Liver (tissue), 9 donors: ENCODE results near the gene CGNL1. TPM values are rescaled to one million over a fixed set of nuclear protein-coding genes. Genes with fewer than 3 reads are reported as not detected.

Experiments used
- DNase-seq: peaks from one replicate; pipeline ENCODE4 v3.0.0-alpha.2; 2017; ENCODE audit warnings: low spot score
- H3K27ac ChIP-seq, 2 donors: one replicate each; pipeline ENCODE4 v1.7.0; 2013; ENCODE audit warnings: inconsistent platforms in 2 of 2, low read length in 2 of 2, control low read depth in 1 of 2, low read depth in 1 of 2, mild to moderate bottlenecking in 1 of 2
- H3K27me3 ChIP-seq, 4 donors: one replicate each; pipeline versions ENCODE4 v1.6.1 to v1.7.0; 2013; ENCODE audit warnings: low read length in 3 of 4, inconsistent platforms in 1 of 4, mild to moderate bottlenecking in 1 of 4, moderate library complexity in 1 of 4; ENCODE audit not compliant: control insufficient read depth in 4 of 4, insufficient read depth in 4 of 4
- H3K36me3 ChIP-seq, 4 donors: one replicate each; pipeline versions ENCODE4 v1.6.1 to v1.7.0; 2013; ENCODE audit warnings: low read length in 3 of 4, mild to moderate bottlenecking in 3 of 4, low read depth in 1 of 4, moderate library complexity in 1 of 4; ENCODE audit not compliant: control insufficient read depth in 4 of 4, insufficient read depth in 3 of 4
- H3K4me1 ChIP-seq, 4 donors: one replicate each; pipeline versions ENCODE4 v1.6.1 to v1.7.0; 2013; ENCODE audit warnings: low read length in 3 of 4, mild to moderate bottlenecking in 3 of 4, moderate library complexity in 1 of 4; ENCODE audit not compliant: control insufficient read depth in 4 of 4, insufficient read depth in 4 of 4
- H3K4me3 ChIP-seq, 3 donors: one replicate each; pipeline versions ENCODE4 v1.6.1 to v1.7.0; 2013; ENCODE audit warnings: low read length in 3 of 3, control low read depth in 1 of 3, low read depth in 1 of 3, mild to moderate bottlenecking in 1 of 3
- H3K9ac ChIP-seq, 2 donors: one replicate each; pipeline ENCODE4 v1.7.0; 2013; ENCODE audit warnings: low read length in 2 of 2, mild to moderate bottlenecking in 2 of 2, moderate library complexity in 2 of 2, control low read depth in 1 of 2, low read depth in 1 of 2
- H3K9me3 ChIP-seq, 4 donors: one replicate each; pipeline versions ENCODE4 v1.6.1 to v1.7.0; 2013; ENCODE audit warnings: low read length in 3 of 4; ENCODE audit not compliant: control insufficient read depth in 4 of 4
- ATF3 ChIP-seq: IDR thresholded peaks from 2 replicates; pipeline ENCODE4 v1.6.1; 2016; ENCODE audit warnings: antibody characterized with exemption
- CTCF ChIP-seq: fragments of 150-350 bp; IDR thresholded peaks from 2 replicates; pipeline ENCODE4 v1.5.1; 2017; ENCODE audit warnings: improper control_type of control experiment, low read depth, low read length; ENCODE audit not compliant: missing input control
- EGR1 ChIP-seq, 2 donors: IDR thresholded peaks; 2 replicates each; pipeline ENCODE4 v1.6.1; 2016 to 2018; ENCODE audit warnings: antibody characterized with exemption in 2 of 2, low read depth in 2 of 2
- FOXA1 ChIP-seq: IDR thresholded peaks from 2 replicates; pipeline ENCODE4 v1.6.1; 2016; ENCODE audit warnings: antibody characterized with exemption
- FOXA2 ChIP-seq: IDR thresholded peaks from 2 replicates; pipeline ENCODE4 v1.6.1; 2016; ENCODE audit warnings: antibody characterized with exemption
- GABPA ChIP-seq, 2 donors: IDR thresholded peaks in 1 of 2; conservative IDR thresholded peaks in 1 of 2; 2 replicates each; pipeline ENCODE4 v1.6.1; 2016; ENCODE audit warnings: antibody characterized with exemption in 2 of 2, mild to moderate bottlenecking in 1 of 2, moderate library complexity in 1 of 2
- HNF4A ChIP-seq, 2 donors: conservative IDR thresholded peaks; 2 replicates each; pipeline ENCODE4 v1.6.1; 2016; ENCODE audit warnings: antibody characterized with exemption in 2 of 2, mild to moderate bottlenecking in 2 of 2
- HNF4G ChIP-seq: IDR thresholded peaks from 2 replicates; pipeline ENCODE4 v1.6.1; 2016; ENCODE audit warnings: antibody characterized with exemption
- JUND ChIP-seq, 2 donors: IDR thresholded peaks; 2 replicates each; pipeline ENCODE4 v1.6.1; 2016; ENCODE audit warnings: antibody characterized with exemption in 2 of 2
- MAX ChIP-seq: IDR thresholded peaks from 2 replicates; pipeline ENCODE4 v1.6.1; 2016; ENCODE audit warnings: antibody characterized with exemption
- NR2F2 ChIP-seq: IDR thresholded peaks from 2 replicates; pipeline ENCODE4 v1.6.1; 2016; ENCODE audit warnings: antibody characterized with exemption
- RAD21 ChIP-seq, 2 donors: IDR thresholded peaks; 2 replicates each; pipeline ENCODE4 v1.6.1; 2016; ENCODE audit warnings: antibody characterized with exemption in 2 of 2, mild to moderate bottlenecking in 2 of 2
- REST ChIP-seq: IDR thresholded peaks from 2 replicates; pipeline ENCODE4 v1.6.1; 2016; ENCODE audit warnings: antibody characterized with exemption, mild to moderate bottlenecking
- RXRA ChIP-seq, 2 donors: IDR thresholded peaks; 2 replicates each; pipeline ENCODE4 v1.6.1; 2017 to 2018; ENCODE audit warnings: antibody characterized with exemption in 2 of 2, mild to moderate bottlenecking in 1 of 2
- SP1 ChIP-seq: IDR thresholded peaks from 2 replicates; pipeline ENCODE4 v1.6.1; 2018; ENCODE audit warnings: antibody characterized with exemption, mild to moderate bottlenecking
- TAF1 ChIP-seq: conservative IDR thresholded peaks from 2 replicates; pipeline ENCODE4 v1.6.1; 2016; ENCODE audit warnings: antibody characterized with exemption, mild to moderate bottlenecking
- YY1 ChIP-seq: IDR thresholded peaks from 2 replicates; pipeline ENCODE4 v1.6.1; 2016; ENCODE audit warnings: antibody characterized with exemption, mild to moderate bottlenecking
- ZBTB33 ChIP-seq: IDR thresholded peaks from 2 replicates; pipeline ENCODE4 v1.6.1; 2016; ENCODE audit warnings: antibody characterized with exemption
- WGBS: extraction: QIAGEN DNeasy Blood & Tissue Kit; methylation state at CpG from one replicate; pipeline ENCODE4 v1.1.7; 2013; 5-methylcytosine and 5-hydroxymethylcytosine counted together
- polyA plus RNA-seq, 2 donors: library from polyadenylated mRNA; stranded (reverse) in 1 of 2; unstranded in 1 of 2; fragments of 200-250 nt in 1 of 2; fragments of >200 nt in 1 of 2; fragmentation: Nextera tagmentation in 1 of 2; extraction: Ambion mirVana in 1 of 2; gene quantifications; one replicate each; pipeline versions ENCODE4 v1.2.1 to v1.2.3, GENCODE V29; 2013 to 2015
- total RNA-seq, 2 donors: library from RNA; depleted of rRNA; stranded (reverse); fragments of >200 nt; gene quantifications; one replicate each; pipeline ENCODE4 v1.2.3, GENCODE V29; 2014
- donor health status: healthy.
- donor health status: healthy.
- donor health status: healthy.
- donor health status: healthy.
- donor health status: healthy.

CGNL1 gene
- total and polyA plus RNA-seq, 4 donors: 12.0 to 31.9 (median 16.1) TPM

GRCh38 chr15:57481038-57481705 is 104.9 kb downstream of the CGNL1 start:
- 92% methylated on average over 3 of the region's 3 CpGs for WGBS
- no peak for DNase-seq
- TF ChIP-seq RAD21 (IDR thresholded peaks at IDR 0.05) (no peak), JUND (IDR thresholded peaks at IDR 0.05) (no peak), EGR1 (IDR thresholded peaks at IDR 0.05; ENCODE audit: low read depth in 2 of 2) (no peak), GABPA (IDR thresholded peaks at IDR 0.05 in 1 of 2, conservative IDR thresholded peaks at IDR 0.05 in 1 of 2) (no peak), YY1 (no peak), ATF3 (no peak), RXRA (IDR thresholded peaks at IDR 0.05) (no peak), FOXA2 (no peak), NR2F2 (no peak), HNF4A (conservative IDR thresholded peaks at IDR 0.05) (no peak), TAF1 (no peak), REST (no peak), MAX (no peak), ZBTB33 (no peak), FOXA1 (no peak), HNF4G (no peak), SP1 (no peak), CTCF (no peak)
- no peaks in the 10 kb centered on the region for H3K9me3 ChIP-seq
- H3K27ac ChIP-seq: no peak overlapping the region
- H3K27me3 ChIP-seq: no peaks in the 10 kb centered on the region
- peaks cover 0 to 14% (median 0%) of the 10 kb centered on the region in 4 donors for H3K36me3 ChIP-seq
- H3K4me3 ChIP-seq: no peak overlapping the region
- H3K9ac ChIP-seq: no peak overlapping the region
- peaks cover 10 to 34% (median 29%) of the 10 kb centered on the region in 4 donors for H3K4me1 ChIP-seq
